Liver (tissue), 3 donors: ENCODE results near the gene DFFB.

Experiments used
- EGR1 ChIP-seq, 2 donors: IDR thresholded peaks; 2 replicates each; pipeline ENCODE4 v1.6.1; 2016 to 2018; ENCODE audit warnings: antibody characterized with exemption in 2 of 2, low read depth in 2 of 2
- FOXA1 ChIP-seq: IDR thresholded peaks from 2 replicates; pipeline ENCODE4 v1.6.1; 2016; ENCODE audit warnings: antibody characterized with exemption
- HNF4A ChIP-seq, 2 donors: conservative IDR thresholded peaks; 2 replicates each; pipeline ENCODE4 v1.6.1; 2016; ENCODE audit warnings: antibody characterized with exemption in 2 of 2, mild to moderate bottlenecking in 2 of 2
- JUND ChIP-seq, 2 donors: IDR thresholded peaks; 2 replicates each; pipeline ENCODE4 v1.6.1; 2016; ENCODE audit warnings: antibody characterized with exemption in 2 of 2
- RAD21 ChIP-seq, 2 donors: IDR thresholded peaks; 2 replicates each; pipeline ENCODE4 v1.6.1; 2016; ENCODE audit warnings: antibody characterized with exemption in 2 of 2, mild to moderate bottlenecking in 2 of 2
- TAF1 ChIP-seq: conservative IDR thresholded peaks from 2 replicates; pipeline ENCODE4 v1.6.1; 2016; ENCODE audit warnings: antibody characterized with exemption, mild to moderate bottlenecking
- TF ChIP-seq, protein P1 (sequence below): IDR thresholded peaks from 2 replicates; pipeline ENCODE4 v1.6.1; 2016; ENCODE audit warnings: antibody characterized with exemption
- TF ChIP-seq, protein P2 (sequence below): fragments of 150-350 bp; IDR thresholded peaks from 2 replicates; pipeline ENCODE4 v1.5.1; 2017; ENCODE audit warnings: improper control_type of control experiment, low read depth, low read length; ENCODE audit not compliant: missing input control
- TF ChIP-seq, protein P3 (sequence below): IDR thresholded peaks from 2 replicates; pipeline ENCODE4 v1.6.1; 2016; ENCODE audit warnings: antibody characterized with exemption, mild to moderate bottlenecking
- TF ChIP-seq, protein P4 (sequence below): IDR thresholded peaks from 2 replicates; pipeline ENCODE4 v1.6.1; 2016; ENCODE audit warnings: antibody characterized with exemption
- donor health status: healthy.
- donor health status: healthy.

DNA sequence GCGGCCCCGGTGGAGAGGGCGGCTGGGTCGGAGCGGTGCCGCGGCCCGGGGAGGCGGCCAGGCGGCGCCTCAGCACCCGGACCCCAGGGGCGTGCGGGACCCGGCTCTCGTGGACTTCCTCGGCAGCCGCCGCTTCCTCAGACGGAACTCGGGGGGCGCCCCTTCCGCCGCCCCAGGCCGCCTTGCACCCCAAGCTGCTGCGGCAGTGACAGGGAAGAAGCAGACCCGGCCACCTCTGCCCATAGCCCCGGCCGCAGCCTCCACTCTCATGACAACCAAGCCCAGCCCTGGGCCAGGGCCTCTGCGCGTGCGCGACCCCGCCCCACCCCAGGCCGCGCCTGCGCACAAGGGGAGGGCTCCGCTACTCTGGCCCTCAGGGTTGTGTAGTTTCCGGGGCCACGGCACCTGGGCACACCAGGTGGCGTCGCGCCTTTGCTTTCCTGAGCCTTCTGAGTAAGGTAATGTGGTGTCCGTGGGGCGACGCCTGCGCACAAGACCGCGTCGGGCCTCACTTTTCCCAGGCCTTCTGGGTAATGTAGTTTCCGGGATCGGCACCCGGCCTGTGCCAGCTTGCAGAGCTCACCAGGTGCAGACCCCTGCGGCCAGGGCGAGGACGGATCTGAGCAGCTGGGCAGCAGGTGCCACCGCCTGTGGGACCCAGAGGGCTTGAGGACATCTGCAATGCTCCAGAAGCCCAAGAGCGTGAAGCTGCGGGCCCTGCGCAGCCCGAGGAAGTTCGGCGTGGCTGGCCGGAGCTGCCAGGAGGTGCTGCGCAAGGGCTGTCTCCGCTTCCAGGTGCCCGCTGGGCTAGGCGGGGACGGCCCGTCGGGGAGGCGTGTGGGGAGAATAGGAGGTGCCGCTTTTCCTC lies at the start of gene DFFB, which contains the start of gene CEP104:
- TF ChIP-seq, protein P1, sequence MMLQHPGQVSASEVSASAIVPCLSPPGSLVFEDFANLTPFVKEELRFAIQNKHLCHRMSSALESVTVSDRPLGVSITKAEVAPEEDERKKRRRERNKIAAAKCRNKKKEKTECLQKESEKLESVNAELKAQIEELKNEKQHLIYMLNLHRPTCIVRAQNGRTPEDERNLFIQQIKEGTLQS = no peak
- TF ChIP-seq, protein P2, sequence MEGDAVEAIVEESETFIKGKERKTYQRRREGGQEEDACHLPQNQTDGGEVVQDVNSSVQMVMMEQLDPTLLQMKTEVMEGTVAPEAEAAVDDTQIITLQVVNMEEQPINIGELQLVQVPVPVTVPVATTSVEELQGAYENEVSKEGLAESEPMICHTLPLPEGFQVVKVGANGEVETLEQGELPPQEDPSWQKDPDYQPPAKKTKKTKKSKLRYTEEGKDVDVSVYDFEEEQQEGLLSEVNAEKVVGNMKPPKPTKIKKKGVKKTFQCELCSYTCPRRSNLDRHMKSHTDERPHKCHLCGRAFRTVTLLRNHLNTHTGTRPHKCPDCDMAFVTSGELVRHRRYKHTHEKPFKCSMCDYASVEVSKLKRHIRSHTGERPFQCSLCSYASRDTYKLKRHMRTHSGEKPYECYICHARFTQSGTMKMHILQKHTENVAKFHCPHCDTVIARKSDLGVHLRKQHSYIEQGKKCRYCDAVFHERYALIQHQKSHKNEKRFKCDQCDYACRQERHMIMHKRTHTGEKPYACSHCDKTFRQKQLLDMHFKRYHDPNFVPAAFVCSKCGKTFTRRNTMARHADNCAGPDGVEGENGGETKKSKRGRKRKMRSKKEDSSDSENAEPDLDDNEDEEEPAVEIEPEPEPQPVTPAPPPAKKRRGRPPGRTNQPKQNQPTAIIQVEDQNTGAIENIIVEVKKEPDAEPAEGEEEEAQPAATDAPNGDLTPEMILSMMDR = peak; percentile 22
- TF ChIP-seq FOXA1 (no peak), JUND (IDR thresholded peaks at IDR 0.05) (no peak), EGR1 (IDR thresholded peaks at IDR 0.05; ENCODE audit: low read depth in 2 of 2) (no peak), TAF1 (no peak), RAD21 (IDR thresholded peaks at IDR 0.05) (peak; percentile 67 to 71), HNF4A (conservative IDR thresholded peaks at IDR 0.05) (peak in 1 of 2 donors; percentile 17)
- TF ChIP-seq, protein P3, sequence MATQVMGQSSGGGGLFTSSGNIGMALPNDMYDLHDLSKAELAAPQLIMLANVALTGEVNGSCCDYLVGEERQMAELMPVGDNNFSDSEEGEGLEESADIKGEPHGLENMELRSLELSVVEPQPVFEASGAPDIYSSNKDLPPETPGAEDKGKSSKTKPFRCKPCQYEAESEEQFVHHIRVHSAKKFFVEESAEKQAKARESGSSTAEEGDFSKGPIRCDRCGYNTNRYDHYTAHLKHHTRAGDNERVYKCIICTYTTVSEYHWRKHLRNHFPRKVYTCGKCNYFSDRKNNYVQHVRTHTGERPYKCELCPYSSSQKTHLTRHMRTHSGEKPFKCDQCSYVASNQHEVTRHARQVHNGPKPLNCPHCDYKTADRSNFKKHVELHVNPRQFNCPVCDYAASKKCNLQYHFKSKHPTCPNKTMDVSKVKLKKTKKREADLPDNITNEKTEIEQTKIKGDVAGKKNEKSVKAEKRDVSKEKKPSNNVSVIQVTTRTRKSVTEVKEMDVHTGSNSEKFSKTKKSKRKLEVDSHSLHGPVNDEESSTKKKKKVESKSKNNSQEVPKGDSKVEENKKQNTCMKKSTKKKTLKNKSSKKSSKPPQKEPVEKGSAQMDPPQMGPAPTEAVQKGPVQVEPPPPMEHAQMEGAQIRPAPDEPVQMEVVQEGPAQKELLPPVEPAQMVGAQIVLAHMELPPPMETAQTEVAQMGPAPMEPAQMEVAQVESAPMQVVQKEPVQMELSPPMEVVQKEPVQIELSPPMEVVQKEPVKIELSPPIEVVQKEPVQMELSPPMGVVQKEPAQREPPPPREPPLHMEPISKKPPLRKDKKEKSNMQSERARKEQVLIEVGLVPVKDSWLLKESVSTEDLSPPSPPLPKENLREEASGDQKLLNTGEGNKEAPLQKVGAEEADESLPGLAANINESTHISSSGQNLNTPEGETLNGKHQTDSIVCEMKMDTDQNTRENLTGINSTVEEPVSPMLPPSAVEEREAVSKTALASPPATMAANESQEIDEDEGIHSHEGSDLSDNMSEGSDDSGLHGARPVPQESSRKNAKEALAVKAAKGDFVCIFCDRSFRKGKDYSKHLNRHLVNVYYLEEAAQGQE = peak; percentile 24
- TF ChIP-seq, protein P4, sequence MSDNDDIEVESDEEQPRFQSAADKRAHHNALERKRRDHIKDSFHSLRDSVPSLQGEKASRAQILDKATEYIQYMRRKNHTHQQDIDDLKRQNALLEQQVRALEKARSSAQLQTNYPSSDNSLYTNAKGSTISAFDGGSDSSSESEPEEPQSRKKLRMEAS = peak; percentile 75
